GM19035 (cell line): ENCODE results near the gene MORC3.
"Not testable (repeated sequence)": the region's sequence is repeated elsewhere in the genome, so short reads cannot be mapped to it uniquely, and the experiment has no call there.

Experiments used
- ATAC-seq: cut with Tn5 transposase; IDR thresholded peaks from one replicate; pipeline ENCODE4 v1.9.1; 2021; ENCODE audit not compliant: unreplicated experiment

Gene MORC3

GRCh38 chr21:36319767-36320420, at the start of gene MORC3:
MORC3 (plus strand) TSS chr21:36320197; CDS start chr21:36320265, 68 bp downstream.
- ATAC-seq, result peak; percentile 87

- not testable (repeated sequence) for ATAC-seq
These were observed 49.0 kb upstream of the MORC3 start for GRCh38 chr21:36270786-36271695.

GRCh38 chr21:36274128-36274527, 45.9 kb upstream of the MORC3 start:
- ATAC-seq, result no peak

GRCh38 chr21:36282568-36283230, 37.3 kb upstream of the MORC3 start:
- no peak for ATAC-seq

GRCh38 chr21:36283231-36283622, 36.8 kb upstream of the MORC3 start:
- ATAC-seq, result not testable (repeated sequence)

- no peak for ATAC-seq
These were observed 31.2 kb upstream of the MORC3 start for GRCh38 chr21:36288651-36289243.

- no peak for ATAC-seq
These were observed 28.5 kb upstream of the MORC3 start for GRCh38 chr21:36291509-36291908.

- ATAC-seq, result no peak
These were observed 22.5 kb upstream of the MORC3 start for GRCh38 chr21:36297406-36297937.

- peak; percentile 96 for ATAC-seq
These were observed 21.9 kb upstream of the MORC3 start for GRCh38 chr21:36297938-36298572.

GRCh38 chr21:36306872-36307534, 13.0 kb upstream of the MORC3 start:
- ATAC-seq, result no peak

- peak; percentile 93 for ATAC-seq
These were observed 10.0 kb upstream of the MORC3 start for GRCh38 chr21:36310016-36310415.

GRCh38 chr21:36313446-36313845, 6.6 kb upstream of the MORC3 start:
- ATAC-seq, result not testable (repeated sequence)

GRCh38 chr21:36316045-36316444, 4.0 kb upstream of the MORC3 start:
- not testable (repeated sequence) for ATAC-seq

- no peak for ATAC-seq
These were observed 3.0 kb upstream of the MORC3 start for GRCh38 chr21:36316872-36317484.

GRCh38 chr21:36319406-36319766, 611 bp upstream of the MORC3 start:
- ATAC-seq, result not testable (repeated sequence)

- ATAC-seq, result peak; percentile 34
These were observed 676 bp downstream of the MORC3 start for GRCh38 chr21:36320421-36321324.

- ATAC-seq, result no peak
These were observed 1.5 kb downstream of the MORC3 start for GRCh38 chr21:36321325-36322082.

- no peak for ATAC-seq
These were observed 2.1 kb downstream of the MORC3 start for GRCh38 chr21:36322083-36322424.
